ENCODE results near the gene BABAM2.
"Not testable (repeated sequence)": the region's sequence is repeated elsewhere in the genome, so short reads cannot be mapped to it uniquely, and the experiment has no call there.

Gene BABAM2

GRCh38 chr2:27881815-27882583 lies 8.5 kb upstream of the BABAM2 start:
- not testable (repeated sequence) for DNase-seq

- not testable (repeated sequence) for DNase-seq
These were observed 8.0 kb upstream of the BABAM2 start for GRCh38 chr2:27882584-27882922.

GRCh38 chr2:27884601-27885000 lies 5.9 kb upstream of the BABAM2 start:
- DNase-seq, result no peak

- DNase-seq, result no peak
These were observed 5.3 kb upstream of the BABAM2 start for GRCh38 chr2:27885234-27885633.

- DNase-seq, result no peak
These were observed 4.9 kb upstream of the BABAM2 start for GRCh38 chr2:27885661-27886060.

- DNase-seq, result no peak
These were observed 4.2 kb upstream of the BABAM2 start for GRCh38 chr2:27886322-27886721.

GRCh38 chr2:27887111-27887510 lies 3.4 kb upstream of the BABAM2 start:
- no peak for DNase-seq

GRCh38 chr2:27887830-27888229 lies 2.7 kb upstream of the BABAM2 start:
- no peak for DNase-seq

GRCh38 chr2:27888790-27889189 lies 1.7 kb upstream of the BABAM2 start:
- DNase-seq, result no peak

GRCh38 chr2:27889774-27890145 lies 769 bp upstream of the BABAM2 start:
- no peak for DNase-seq

GRCh38 chr2:27890924-27891672 lies 569 bp downstream of the BABAM2 start:
- DNase-seq, result peak; percentile 10 to 51

- DNase-seq, result no peak
These were observed 1.2 kb downstream of the BABAM2 start for GRCh38 chr2:27891673-27892105.

- DNase-seq, result no peak
These were observed 2.5 kb downstream of the BABAM2 start for GRCh38 chr2:27893006-27893405.

GRCh38 chr2:27897717-27898116 lies 7.2 kb downstream of the BABAM2 start:
- DNase-seq, result no peak

- DNase-seq, result no peak
These were observed 10.7 kb downstream of the BABAM2 start for GRCh38 chr2:27901234-27901633.

GRCh38 chr2:27902098-27902497 lies 11.6 kb downstream of the BABAM2 start:
- DNase-seq, result no peak

- no peak for DNase-seq
These were observed 12.5 kb downstream of the BABAM2 start for GRCh38 chr2:27903018-27903417.

- DNase-seq, result no peak
These were observed 13.3 kb downstream of the BABAM2 start for GRCh38 chr2:27903649-27904404.

- no peak for DNase-seq
These were observed 13.8 kb downstream of the BABAM2 start for GRCh38 chr2:27904405-27904665.

GRCh38 chr2:27906074-27906473 lies 15.5 kb downstream of the BABAM2 start:
- DNase-seq, result no peak

GRCh38 chr2:27907547-27907946 lies 17.0 kb downstream of the BABAM2 start:
- DNase-seq, result no peak

- no peak for DNase-seq
These were observed 19.4 kb downstream of the BABAM2 start for GRCh38 chr2:27909901-27910300.

- no peak for DNase-seq
These were observed 21.1 kb downstream of the BABAM2 start for GRCh38 chr2:27911458-27912210.
